SU-DHL-6 (cell line): ENCODE results near the gene SMAD2.

Experiments used
- H2AFZ ChIP-seq: fragments of 200-600 bp; sonication (generic); 2 replicates; pipeline ENCODE4 v1.6.1; 2014; ENCODE audit warnings: low read depth, mild to moderate bottlenecking, moderate library complexity, mixed read lengths, antibody characterized with exemption, low read length; ENCODE audit not compliant: severe bottlenecking
- H3F3A ChIP-seq: fragments of 200-600 bp; shearing (Covaris generic); 2 replicates; pipeline ENCODE4 v1.6.0; 2016; ENCODE audit warnings: antibody characterized with exemption, mild to moderate bottlenecking; ENCODE audit not compliant: insufficient read depth
- H3K27ac ChIP-seq: fragments of 200-600 bp; sonication (generic); 2 replicates; pipeline ENCODE4 v1.5.1; 2016; ENCODE audit warnings: low read depth, mild to moderate bottlenecking, low read length, moderate library complexity, mixed read lengths
- H3K27me3 ChIP-seq: fragments of 200-600 bp; sonication (generic), shearing (Covaris generic); 2 replicates; pipeline ENCODE4 v1.6.0; 2014; ENCODE audit warnings: mild to moderate bottlenecking, low read length
- H3K36me3 ChIP-seq: fragments of 200-600 bp; sonication (generic); 2 replicates; pipeline ENCODE4 v1.6.1; 2014; ENCODE audit warnings: mild to moderate bottlenecking, low read length, mixed read lengths
- H3K4me2 ChIP-seq: fragments of 300-600, 200-600 bp; shearing (Covaris generic), sonication (generic); 2 replicates; pipeline ENCODE4 v1.6.0; 2014; ENCODE audit warnings: low read length, low read depth, mild to moderate bottlenecking; ENCODE audit not compliant: poor library complexity, severe bottlenecking
- H3K4me3 ChIP-seq: fragments of 200-600 bp; sonication (generic); 2 replicates; pipeline ENCODE4 v1.5.1; 2014; ENCODE audit warnings: antibody characterized with exemption, low read length, mild to moderate bottlenecking, mixed read lengths; ENCODE audit not compliant: insufficient read depth, poor library complexity, severe bottlenecking
- H3K79me2 ChIP-seq: fragments of 200-600 bp; sonication (generic); 2 replicates; pipeline ENCODE4 v1.6.1; 2014; ENCODE audit warnings: mild to moderate bottlenecking, low read length, moderate library complexity; ENCODE audit not compliant: insufficient read depth
- H3K9ac ChIP-seq: fragments of 200-600 bp; sonication (generic); 2 replicates; pipeline ENCODE4 v1.7.0; 2014; ENCODE audit warnings: mild to moderate bottlenecking, low read length
- H3K9me2 ChIP-seq: fragments of 200-600 bp; sonication (generic); replicated peaks from 2 replicates; pipeline ENCODE4 v1.6.1; 2014; ENCODE audit warnings: low read length; ENCODE audit not compliant: insufficient read depth
- H3K9me3 ChIP-seq: fragments of 200-600 bp; sonication (generic); 2 replicates; pipeline ENCODE4 v1.6.1; 2014; ENCODE audit warnings: low read length, mixed read lengths; ENCODE audit not compliant: insufficient read depth
- H4K20me1 ChIP-seq: fragments of 200-600 bp; sonication (generic); 2 replicates; pipeline ENCODE4 v1.6.1; 2014; ENCODE audit warnings: low read depth, mild to moderate bottlenecking, antibody characterized with exemption, low read length, moderate library complexity, mixed read lengths
- CTCF ChIP-seq: fragments of 200-600 bp; sonication (generic); IDR thresholded peaks from one replicate; pipeline ENCODE4 v1.5.1; 2017; ENCODE audit warnings: antibody characterized with exemption, mild to moderate bottlenecking, low read length, moderate library complexity; ENCODE audit not compliant: insufficient read depth, poor library complexity, severe bottlenecking
- EZH2phosphoT487 ChIP-seq: fragments of 200-600 bp; sonication (generic), shearing (Covaris generic); conservative IDR thresholded peaks from 2 replicates; pipeline ENCODE4 v1.6.1; 2018; ENCODE audit warnings: mild to moderate bottlenecking, antibody characterized with exemption, low read length, moderate library complexity, mixed read lengths

Gene SMAD2

GRCh38 chr18:47932603-47933002 lies 2.1 kb upstream of the SMAD2 start:
- no peaks in the 10 kb centered on the region for H3K9me3 ChIP-seq
- TF ChIP-seq CTCF (no peak), EZH2phosphoT487 (no peak)
- peaks cover 8% of the 10 kb centered on the region for H3F3A ChIP-seq
- H3K27me3 ChIP-seq = no peaks in the 10 kb centered on the region
- H3K9me2 ChIP-seq = no peaks in the 10 kb centered on the region
- no peaks in the 10 kb centered on the region for H3K36me3 ChIP-seq
- peaks cover 18% of the 10 kb centered on the region for H4K20me1 ChIP-seq
- peaks cover 27% of the 10 kb centered on the region for H3K79me2 ChIP-seq
- no peak overlapping the region for H3K4me3 ChIP-seq
- no peak overlapping the region for H2AFZ ChIP-seq
- no peak overlapping the region for H3K9ac ChIP-seq
- H3K27ac ChIP-seq = no peak overlapping the region
- no peak overlapping the region for H3K4me2 ChIP-seq

- Histone ChIP-seq H3K27ac (peak overlapping the region; percentile 91), H3K4me3 (peak overlapping the region; percentile 55), H3K27me3 (no peaks in the 10 kb centered on the region), H3K79me2 (peaks cover 31% of the 10 kb centered on the region), H3K9me3 (no peaks in the 10 kb centered on the region), H3K9ac (peak overlapping the region; percentile 85), H2AFZ (peak overlapping the region; percentile 81), H3K9me2 (no peaks in the 10 kb centered on the region), H4K20me1 (peaks cover 21% of the 10 kb centered on the region), H3K36me3 (no peaks in the 10 kb centered on the region), H3K4me2 (peak overlapping the region; percentile 59), H3F3A (peaks cover 8% of the 10 kb centered on the region)
- TF ChIP-seq EZH2phosphoT487 = no peak
- no peak for TF ChIP-seq CTCF
These were observed 1.7 kb upstream of the SMAD2 start for GRCh38 chr18:47932190-47932589.

GRCh38 chr18:47931718-47932103 lies 1.3 kb upstream of the SMAD2 start:
- Histone ChIP-seq H3K9ac (peak overlapping the region; percentile 85), H3K27me3 (no peaks in the 10 kb centered on the region), H3F3A (peaks cover 8% of the 10 kb centered on the region), H3K4me2 (peak overlapping the region; percentile 59), H3K79me2 (peaks cover 36% of the 10 kb centered on the region), H3K36me3 (no peaks in the 10 kb centered on the region), H2AFZ (peak overlapping the region; percentile 81), H4K20me1 (peaks cover 25% of the 10 kb centered on the region), H3K4me3 (peak overlapping the region; percentile 55), H3K9me3 (no peaks in the 10 kb centered on the region), H3K9me2 (no peaks in the 10 kb centered on the region), H3K27ac (peak overlapping the region; percentile 91)
- TF ChIP-seq EZH2phosphoT487 (no peak), CTCF (peak; percentile 35)
